H1 (cell line): ENCODE data around the gene VAPB. TPM values are rescaled to one million over a fixed set of nuclear protein-coding genes. Genes with fewer than 3 reads are reported as not detected.

Experiments
- CTCF ChIA-PET: fragments of 300-600 bp; sonication (Branson Sonifier 250); formaldehyde crosslinking; loops from one replicate; lab custom pipeline; 2021; ENCODE audit not compliant: partially characterized antibody; lab: Charles Lee
- POLR2A ChIA-PET: fragments of 300-600 bp; sonication (Branson Sonifier 250); formaldehyde crosslinking; loops from one replicate; lab custom pipeline; 2021; ENCODE audit warnings: inconsistent platforms; ENCODE audit not compliant: partially characterized antibody; lab: Charles Lee
- DNase-seq, 2 experiments: peaks; one replicate each; pipeline versions ENCODE4 v3.0.0 to v3.0.0-alpha.2; 2010 to 2022; ENCODE audit warnings: low spot score in 2 of 2, low read depth in 1 of 2, mixed read lengths in 1 of 2
- FAIRE-seq: peaks from 2 replicates; lab custom pipeline; 2011; peaks lifted over from hg19 to GRCh38; lab: Jason Lieb, UNC
- H2AFZ ChIP-seq: 2 replicates; pipeline ENCODE4 v1.8.1; 2012; ENCODE audit warnings: low read length, inconsistent platforms
- H2AK5ac ChIP-seq: 2 replicates; pipeline ENCODE4 v1.6.1; 2013; ENCODE audit warnings: low read depth, low read length
- H2BK120ac ChIP-seq: replicated peaks from 2 replicates; pipeline ENCODE3; 2013; ENCODE audit warnings: low read depth, low read length, inconsistent platforms
- H2BK12ac ChIP-seq: 2 replicates; pipeline ENCODE4 v1.6.1; 2013; ENCODE audit warnings: low read depth, low read length
- H2BK15ac ChIP-seq: 2 replicates; pipeline ENCODE4 v1.6.1; 2013; ENCODE audit warnings: low read length
- H2BK20ac ChIP-seq: 2 replicates; pipeline ENCODE4 v1.6.1; 2013; ENCODE audit warnings: low read length
- H2BK5ac ChIP-seq: 2 replicates; pipeline ENCODE4 v1.6.1; 2013; ENCODE audit warnings: low read depth, low read length
- H3K14ac ChIP-seq: 2 replicates; pipeline ENCODE4 v1.6.1; 2013; ENCODE audit warnings: inconsistent platforms; ENCODE audit not compliant: insufficient read length
- H3K18ac ChIP-seq: 2 replicates; pipeline ENCODE4 v1.6.1; 2013; ENCODE audit warnings: low read length; ENCODE audit errors: extremely low read depth
- H3K23ac ChIP-seq: 2 replicates; pipeline ENCODE4 v1.6.1; 2013; ENCODE audit warnings: inconsistent platforms; ENCODE audit not compliant: insufficient read length
- H3K23me2 ChIP-seq: 2 replicates; pipeline ENCODE4 v1.6.1; 2013; ENCODE audit warnings: low read depth, low read length
- H3K27ac ChIP-seq: 2 replicates; pipeline ENCODE4 v1.6.1; 2011; ENCODE audit warnings: low read depth, low read length, inconsistent platforms
- H3K27me3 ChIP-seq, 4 experiments: replicated peaks in 1 of 4; 1 replicate in 1 of 4; 2 replicates in 3 of 4; pipeline versions ENCODE4 v1.6.1 to v1.8.1; 2011 to 2013; ENCODE audit warnings: low read length in 3 of 4, mild to moderate bottlenecking in 3 of 4, inconsistent platforms in 2 of 4, mixed read lengths in 2 of 4, moderate library complexity in 1 of 4; ENCODE audit not compliant: control insufficient read depth in 3 of 4, insufficient read depth in 3 of 4; ENCODE audit errors: extremely low read depth in 1 of 4
- H3K36me3 ChIP-seq, 4 experiments: 2 replicates each; pipeline versions ENCODE4 v1.6.1 to v1.8.1; 2011 to 2013; ENCODE audit warnings: mild to moderate bottlenecking in 4 of 4, low read length in 3 of 4, moderate library complexity in 2 of 4, control low read depth in 1 of 4, inconsistent platforms in 1 of 4; ENCODE audit not compliant: insufficient read depth in 4 of 4, control insufficient read depth in 2 of 4
- H3K4ac ChIP-seq: replicated peaks from 2 replicates; pipeline ENCODE3; 2013; ENCODE audit warnings: low read length, low read depth, mixed read lengths, inconsistent platforms; ENCODE audit not compliant: insufficient read length
- H3K4me1 ChIP-seq, 4 experiments: replicated peaks in 1 of 4; 1 replicate in 1 of 4; 2 replicates in 3 of 4; pipeline versions ENCODE4 v1.6.1 to v1.8.1; 2011 to 2013; ENCODE audit warnings: low read length in 3 of 4, inconsistent platforms in 2 of 4, mixed read lengths in 1 of 4; ENCODE audit not compliant: insufficient read depth in 4 of 4, control insufficient read depth in 3 of 4
- H3K4me2 ChIP-seq, 2 experiments: 2 replicates each; pipeline versions ENCODE4 v1.6.1 to v1.8.1; 2011 to 2013; ENCODE audit warnings: low read depth in 2 of 2, low read length in 2 of 2, control low read depth in 1 of 2, inconsistent platforms in 1 of 2, mild to moderate bottlenecking in 1 of 2; ENCODE audit not compliant: insufficient read depth in 1 of 2
- H3K4me3 ChIP-seq, 4 experiments: fragments of 200-600, 300-600 bp in 1 of 4; sonication (generic), shearing (Covaris generic), sonication (Bioruptor Twin) in 1 of 4; 2 replicates each; pipeline versions ENCODE4 v1.5.1 to v1.8.1; 2011 to 2016; ENCODE audit warnings: low read length in 4 of 4, low read depth in 3 of 4, control low read depth in 2 of 4, inconsistent platforms in 2 of 4, mild to moderate bottlenecking in 2 of 4, mixed read lengths in 1 of 4, moderate library complexity in 1 of 4; ENCODE audit not compliant: insufficient read depth in 2 of 4; ENCODE audit errors: extremely low read depth in 1 of 4
- H3K56ac ChIP-seq: replicated peaks from 2 replicates; pipeline ENCODE3; 2013; ENCODE audit warnings: low read depth, mild to moderate bottlenecking, mixed read lengths, low read length, inconsistent platforms; ENCODE audit not compliant: insufficient read length
- H3K79me1 ChIP-seq: 2 replicates; pipeline ENCODE4 v1.6.1; 2013; ENCODE audit warnings: low read depth, low read length, control low read depth
- H3K79me2 ChIP-seq, 2 experiments: 2 replicates each; pipeline versions ENCODE4 v1.6.1 to v1.8.1; 2012 to 2013; ENCODE audit warnings: low read length in 2 of 2, mild to moderate bottlenecking in 2 of 2, inconsistent platforms in 1 of 2; ENCODE audit not compliant: insufficient read depth in 2 of 2, control insufficient read depth in 1 of 2
- H3K9ac ChIP-seq, 4 experiments: replicated peaks in 1 of 4; 1 replicate in 1 of 4; 2 replicates in 3 of 4; pipeline versions ENCODE4 v1.6.1 to v1.8.1; 2011 to 2013; ENCODE audit warnings: low read depth in 3 of 4, low read length in 3 of 4, control low read depth in 2 of 4, mild to moderate bottlenecking in 2 of 4, moderate library complexity in 2 of 4, inconsistent platforms in 1 of 4; ENCODE audit errors: extremely low read depth in 1 of 4
- H3K9me3 ChIP-seq, 2 experiments: 2 replicates each; pipeline versions ENCODE4 v1.6.1 to v1.8.1; 2012 to 2013; ENCODE audit warnings: mild to moderate bottlenecking in 2 of 2, moderate library complexity in 2 of 2, control low read depth in 1 of 2, inconsistent platforms in 1 of 2, low read depth in 1 of 2, low read length in 1 of 2, mixed read lengths in 1 of 2; ENCODE audit not compliant: insufficient read depth in 2 of 2
- H4K20me1 ChIP-seq, 2 experiments: replicated peaks in 1 of 2; 2 replicates each; pipeline versions ENCODE3 to v1.8.1; 2011 to 2013; ENCODE audit warnings: inconsistent platforms in 2 of 2, low read length in 2 of 2, mild to moderate bottlenecking in 1 of 2; ENCODE audit not compliant: insufficient read depth in 2 of 2, control insufficient read depth in 1 of 2
- H4K5ac ChIP-seq: 2 replicates; pipeline ENCODE4 v1.6.1; 2013; ENCODE audit warnings: low read length, low read depth, mixed read lengths, inconsistent platforms; ENCODE audit not compliant: insufficient read length
- H4K8ac ChIP-seq: 2 replicates; pipeline ENCODE4 v1.8.0; 2013; ENCODE audit warnings: mild to moderate bottlenecking, moderate library complexity, low read length, inconsistent platforms; ENCODE audit not compliant: insufficient read depth; ENCODE audit errors: extremely low read depth
- H4K91ac ChIP-seq: replicated peaks from 2 replicates; pipeline ENCODE3; 2013; ENCODE audit warnings: low read length, mixed read lengths, inconsistent platforms; ENCODE audit not compliant: insufficient read length
- JUND ChIP-seq: IDR thresholded peaks from 2 replicates; pipeline ENCODE4 v1.6.1; 2011; ENCODE audit warnings: mild to moderate bottlenecking, improper control_type of control experiment, low read length
- RAD21 ChIP-seq, 2 experiments: IDR thresholded peaks in 1 of 2; conservative IDR thresholded peaks in 1 of 2; 2 replicates each; pipeline ENCODE4 v1.6.1; 2011; ENCODE audit warnings: low read depth in 2 of 2, low read length in 2 of 2, improper control_type of control experiment in 1 of 2, inconsistent platforms in 1 of 2, mild to moderate bottlenecking in 1 of 2, moderate library complexity in 1 of 2
- TAF1 ChIP-seq: IDR thresholded peaks from 2 replicates; pipeline ENCODE4 v1.6.1; 2011; ENCODE audit warnings: mild to moderate bottlenecking, low read depth, low read length
- WGBS, 2 experiments: shearing (Covaris generic) in 1 of 2; methylation state at CpG; one replicate each; pipeline versions ENCODE4 v1.1.6 to v1.1.7; 2013 to 2015; ENCODE audit warnings: low lambda C conversion rate in 2 of 2, mixed read lengths in 2 of 2, inconsistent platforms in 1 of 2, low coverage in 1 of 2, missing lambda C conversion rate in 1 of 2; ENCODE audit not compliant: insufficient replicate concordance in 2 of 2, insufficient coverage in 1 of 2, insufficient read length in 1 of 2; ENCODE audit errors: extremely low coverage in 1 of 2, missing lambda C conversion rate in 1 of 2; 5-methylcytosine and 5-hydroxymethylcytosine counted together
- polyA plus RNA-seq, 7 experiments: library from polyadenylated mRNA; depleted of rRNA in 3 of 7; stranded (reverse) in 5 of 7; unstranded in 2 of 7; fragments of >200 nt in 5 of 7; fragments of 200-250 nt in 2 of 7; gene quantifications; 1 replicate in 5 of 7; 2 replicates in 1 of 7; 4 replicates in 1 of 7; pipeline versions ENCODE4 v1.2.1 to v1.2.3, GENCODE V29; 2011 to 2013; ENCODE audit warnings: missing spikeins in 2 of 7, mixed read lengths in 2 of 7
- total RNA-seq: library from RNA; stranded (reverse); fragmentation: NEBNext Ultra II Directional; extraction: Animal tissue kit (Norgen Biotek cat#: 25700); gene quantifications from 2 replicates; pipeline ENCODE4 v1.2.1, GENCODE V29; 2021
- TF ChIP-seq, protein P1 (sequence below), 3 experiments: IDR thresholded peaks; 1 replicate in 2 of 3; 2 replicates in 1 of 3; pipeline versions ENCODE4 v1.5.1 to v1.6.1; 2011; ENCODE audit warnings: low read length in 3 of 3, mild to moderate bottlenecking in 3 of 3, inconsistent platforms in 2 of 3, low read depth in 1 of 3, moderate library complexity in 1 of 3; ENCODE audit not compliant: insufficient read depth in 1 of 3; ENCODE audit errors: control extremely low read depth in 1 of 3

The VAPB gene
- total and polyA plus RNA-seq, 2 of the 8 experiments (the other 6 are each of a cell fraction or from before 2014, with no cell fraction given): 24.4 to 62.8 TPM

DNA sequence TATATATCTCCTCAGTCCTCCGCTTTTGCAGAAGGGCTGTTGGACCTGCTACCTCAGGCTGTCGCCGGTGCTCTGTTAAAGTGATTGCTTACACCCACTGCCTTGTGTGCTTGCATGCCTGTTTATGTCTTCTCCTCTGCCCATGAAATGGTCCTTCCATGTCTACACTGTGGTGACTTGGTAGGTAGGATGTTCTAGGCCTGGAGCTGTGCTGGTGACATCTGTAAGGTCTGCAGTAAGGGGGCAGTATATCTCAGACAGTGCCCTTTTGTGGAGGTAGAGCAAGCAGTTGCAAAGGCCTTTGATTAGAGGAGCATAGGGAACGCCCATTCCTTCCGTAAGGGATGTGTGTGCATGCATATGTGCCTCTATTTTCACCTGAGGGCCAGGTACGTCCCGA, 40.3 kb downstream of the VAPB start:
- POLR2A ChIA-PET: no interaction called here
- DNase-seq: no peak
- 90% methylated on average over 7 of the region's 7 CpGs; no CpG with 5 or more reads in 1 of the 2 experiments for WGBS, 2 experiments
- no peak overlapping the region for H3K14ac ChIP-seq
- no peak overlapping the region for H3K4me2 ChIP-seq
- no peak overlapping the region for H2BK120ac ChIP-seq
- H3K9me3 ChIP-seq: peaks cover 9 to 10% of the 10 kb centered on the region in 2 experiments; a peak in 3 of 4 replicates
- H3K27me3 ChIP-seq: no peaks in the 10 kb centered on the region
- H2AK5ac ChIP-seq: no peak overlapping the region; the same call in 1 of the 2 replicates
- H3K36me3 ChIP-seq: peaks cover 0 to 10% (median 3%) of the 10 kb centered on the region in 4 experiments; a peak in 2 of 8 replicates
- H2AFZ ChIP-seq: no peak overlapping the region
- H3K27ac ChIP-seq: no peak overlapping the region
- H3K4me1 ChIP-seq: peaks cover 0 to 15% (median 6%) of the 10 kb centered on the region in 4 experiments; a peak in 4 of 7 replicates
- no peak overlapping the region; the same call in 1 of the 2 replicates for H2BK5ac ChIP-seq
- no peak overlapping the region for H3K4ac ChIP-seq
- no peak overlapping the region for H3K4me3 ChIP-seq
- H2BK12ac ChIP-seq: no peak overlapping the region
- no peak overlapping the region for H3K9ac ChIP-seq
- no peak overlapping the region for H4K5ac ChIP-seq
- no peak overlapping the region for H2BK15ac ChIP-seq
- H4K91ac ChIP-seq: no peak overlapping the region
- no peak overlapping the region for H2BK20ac ChIP-seq
- CTCF ChIA-PET: interaction anchor here (0.6 to 2.0 kb wide), 10 partner anchors 9 to 195 kb away, joined by 3 to 9 read pairs (median 3); no protein-coding TSS in a partner anchor
- peaks cover 0 to 2% of the 10 kb centered on the region in 2 experiments for H4K20me1 ChIP-seq
- peaks cover 9% of the 10 kb centered on the region for H3K79me1 ChIP-seq
- peak in 1 of 2 experiments; percentile 28; a peak in 2 of 4 replicates for TF ChIP-seq RAD21 (IDR thresholded peaks at IDR 0.05 in 1 of 2, conservative IDR thresholded peaks at IDR 0.05 in 1 of 2; ENCODE audit: low read depth in 2 of 2, low read length in 2 of 2)
- no peak for TF ChIP-seq TAF1
- TF ChIP-seq, protein P1, sequence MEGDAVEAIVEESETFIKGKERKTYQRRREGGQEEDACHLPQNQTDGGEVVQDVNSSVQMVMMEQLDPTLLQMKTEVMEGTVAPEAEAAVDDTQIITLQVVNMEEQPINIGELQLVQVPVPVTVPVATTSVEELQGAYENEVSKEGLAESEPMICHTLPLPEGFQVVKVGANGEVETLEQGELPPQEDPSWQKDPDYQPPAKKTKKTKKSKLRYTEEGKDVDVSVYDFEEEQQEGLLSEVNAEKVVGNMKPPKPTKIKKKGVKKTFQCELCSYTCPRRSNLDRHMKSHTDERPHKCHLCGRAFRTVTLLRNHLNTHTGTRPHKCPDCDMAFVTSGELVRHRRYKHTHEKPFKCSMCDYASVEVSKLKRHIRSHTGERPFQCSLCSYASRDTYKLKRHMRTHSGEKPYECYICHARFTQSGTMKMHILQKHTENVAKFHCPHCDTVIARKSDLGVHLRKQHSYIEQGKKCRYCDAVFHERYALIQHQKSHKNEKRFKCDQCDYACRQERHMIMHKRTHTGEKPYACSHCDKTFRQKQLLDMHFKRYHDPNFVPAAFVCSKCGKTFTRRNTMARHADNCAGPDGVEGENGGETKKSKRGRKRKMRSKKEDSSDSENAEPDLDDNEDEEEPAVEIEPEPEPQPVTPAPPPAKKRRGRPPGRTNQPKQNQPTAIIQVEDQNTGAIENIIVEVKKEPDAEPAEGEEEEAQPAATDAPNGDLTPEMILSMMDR (IDR thresholded peaks at IDR 0.05; ENCODE audit: control extremely low read depth in 1 of 3, insufficient read depth in 1 of 3, low read depth in 1 of 3, low read length in 3 of 3): peak in 2 of 3 experiments; percentile 20 to 58; a peak in 2 of 4 replicates
- TF ChIP-seq JUND: no peak
- TF ChIP-seq, all 59 proteins: peak for 2
- Histone ChIP-seq H3K23me2 (no peaks in the 10 kb centered on the region), H4K8ac (no peak overlapping the region), H3K56ac (no peak overlapping the region), H3K79me2 (peaks cover 10 to 85% of the 10 kb centered on the region in 2 experiments; a peak in 3 of 4 replicates), H3K18ac (0 out of 2 replicates have a peak overlapping the region, but pooled peaks have one; percentile 60), H3K23ac (no peak overlapping the region)
- FAIRE-seq: no peak
